Caco-2 (cell line): ENCODE results near the gene ZDHHC4. TPM values are rescaled to one million over a fixed set of nuclear protein-coding genes. Genes with fewer than 3 reads are reported as not detected.
A peak's percentile ranks its signal among the peaks of the same experiment; 100 is the strongest.

Experiments
- BruUV-seq: library from RNA; stranded (reverse); fragments of 400-500 nt; replicated peaks from 2 replicates; lab custom pipeline; 2021; lab: Mats Ljungman, UMichigan
- CTCF ChIA-PET: fragments of 300-600 bp; sonication (Branson Sonifier 250); formaldehyde crosslinking; loops from one replicate; lab custom pipeline; 2022; ENCODE audit warnings: antibody characterized with exemption; lab: Charles Lee
- POLR2A ChIA-PET: fragments of 300-600 bp; sonication (Branson Sonifier 250); formaldehyde crosslinking; loops from one replicate; lab custom pipeline; 2022; ENCODE audit warnings: antibody characterized with exemption; lab: Charles Lee
- DNase-seq, 2 experiments: peaks; one replicate each; pipeline versions ENCODE4 v3.0.0 to v3.0.0-alpha.2; 2020 to 2022
- H3K27me3 ChIP-seq: replicated peaks from 2 replicates; pipeline ENCODE4 v1.6.0; 2011; ENCODE audit warnings: low read length; ENCODE audit not compliant: control insufficient read depth, insufficient read depth
- H3K36me3 ChIP-seq: 2 replicates; pipeline ENCODE4 v1.5.1; 2011; ENCODE audit warnings: low read length; ENCODE audit not compliant: control insufficient read depth, insufficient read depth
- H3K4me1 ChIP-seq: fragments of 250-450 bp; sonication (Bioruptor Pico); 2 replicates; pipeline ENCODE4 v1.5.1; 2020; ENCODE audit warnings: mild to moderate bottlenecking
- H3K4me3 ChIP-seq: 2 replicates; pipeline ENCODE4 v1.5.1; 2011; ENCODE audit warnings: low read depth, mild to moderate bottlenecking, control low read depth, low read length
- H3K9me3 ChIP-seq: fragments of 250-450 bp; sonication (Bioruptor Pico); 2 replicates; pipeline ENCODE4 v1.5.1; 2020; ENCODE audit warnings: mild to moderate bottlenecking, moderate library complexity
- H3K27ac Mint-ChIP-seq: one replicate; pipeline ENCODE4 v1.8.0; 2022; ENCODE audit warnings: mixed read lengths; ENCODE audit not compliant: unreplicated experiment
- H3K27me3 Mint-ChIP-seq: one replicate; pipeline ENCODE4 v1.8.0; 2022; ENCODE audit warnings: mixed read lengths; ENCODE audit not compliant: insufficient read depth, unreplicated experiment
- H3K36me3 Mint-ChIP-seq: one replicate; pipeline ENCODE4 v1.8.0; 2022; ENCODE audit warnings: mild to moderate bottlenecking, mixed read lengths; ENCODE audit not compliant: insufficient read depth, unreplicated experiment
- H3K4me1 Mint-ChIP-seq: one replicate; pipeline ENCODE4 v1.8.0; 2022; ENCODE audit warnings: low read depth, mixed read lengths; ENCODE audit not compliant: unreplicated experiment
- H3K4me3 Mint-ChIP-seq: one replicate; pipeline ENCODE4 v1.8.0; 2022; ENCODE audit warnings: mild to moderate bottlenecking, moderate library complexity, mixed read lengths; ENCODE audit not compliant: unreplicated experiment
- H3K9me3 Mint-ChIP-seq: one replicate; pipeline ENCODE4 v1.8.0; 2022; ENCODE audit warnings: mixed read lengths; ENCODE audit not compliant: unreplicated experiment
- CTCF ChIP-seq, 2 experiments: fragments of 200-600 bp in 1 of 2; IDR thresholded peaks; 1 replicate in 1 of 2; 2 replicates in 1 of 2; pipeline versions ENCODE4 v1.5.1 to v1.8.0; 2011 to 2022; ENCODE audit warnings: antibody characterized with exemption in 1 of 2, control low read depth in 1 of 2, inconsistent platforms in 1 of 2, low read depth in 1 of 2, low read length in 1 of 2, mild to moderate bottlenecking in 1 of 2, moderate library complexity in 1 of 2; ENCODE audit not compliant: insufficient read depth in 1 of 2, severe bottlenecking in 1 of 2, unreplicated experiment in 1 of 2
- intact Hi-C: fragments of 100-400 bp; cut with micrococcal nuclease; formaldehyde crosslinking; loops from one replicate; pipeline ENCODE4 v1.10.0; 2022; ENCODE audit not compliant: unreplicated experiment
- total RNA-seq: library from RNA; stranded (reverse); gene quantifications from 2 replicates; pipeline ENCODE4 v1.2.3, GENCODE V29; 2022

ZDHHC4 gene
- total RNA-seq, 1 experiment from 2014 or later, result 78.9 TPM

DNA sequence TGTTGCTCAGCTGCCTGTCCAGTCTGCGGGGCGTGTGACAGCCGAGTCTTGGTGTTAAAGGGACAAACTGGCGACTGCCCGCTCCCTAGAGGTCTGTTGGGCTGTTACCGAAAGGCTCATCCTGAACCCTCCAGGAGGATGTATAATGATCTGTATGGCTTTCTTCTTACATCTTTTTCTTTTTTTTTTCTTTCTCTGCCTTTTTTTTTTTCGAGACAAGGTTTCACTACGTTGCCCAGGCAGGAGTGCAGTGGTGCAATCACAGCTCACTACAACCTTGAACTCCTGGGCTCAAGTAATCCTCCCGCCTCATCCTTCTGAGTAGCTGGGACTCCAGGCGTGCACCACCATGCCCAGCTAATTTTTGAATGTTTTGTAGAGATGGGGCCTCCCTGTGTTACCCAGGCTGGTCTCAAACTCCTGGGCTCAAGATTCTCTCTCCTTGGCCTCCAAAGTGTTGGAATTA, 13.4 kb downstream of the ZDHHC4 start:
- H3K4me3 ChIP-seq, result peak overlapping the region; percentile 99
- BruUV-seq, result no TSS peak
- peak overlapping the region; percentile 7 for H3K27ac Mint-ChIP-seq
- no peaks in the 10 kb centered on the region for H3K27me3 Mint-ChIP-seq
- H3K36me3 Mint-ChIP-seq, result peaks cover 73% of the 10 kb centered on the region
- H3K4me1 ChIP-seq, result peaks cover 4% of the 10 kb centered on the region; the same call in 1 of the 2 replicates
- no peaks in the 10 kb centered on the region; the same call in none of the 2 replicates for H3K36me3 ChIP-seq
- H3K4me3 Mint-ChIP-seq, result peak overlapping the region; percentile 77
- no peak for DNase-seq
- no peak for TF ChIP-seq CTCF (IDR thresholded peaks at IDR 0.05; ENCODE audit: insufficient read depth in 1 of 2, low read depth in 1 of 2, low read length in 1 of 2, severe bottlenecking in 1 of 2, unreplicated experiment in 1 of 2)
- H3K9me3 Mint-ChIP-seq, result no peaks in the 10 kb centered on the region
- no peaks in the 10 kb centered on the region for H3K4me1 Mint-ChIP-seq
- no peaks in the 10 kb centered on the region for H3K9me3 ChIP-seq
- ChIA-PET CTCF (interaction anchor here (0.6 to 2.9 kb wide), 5 partner anchors 24 to 300 kb away, joined by 3 to 18 read pairs (median 3); no protein-coding TSS in a partner anchor), POLR2A (interaction anchor here (1.2 kb wide), 1 partner anchor 13 kb away, joined by 3 read pairs; no protein-coding TSS in a partner anchor)
- intact Hi-C loops, result no loop called here
- no peaks in the 10 kb centered on the region for H3K27me3 ChIP-seq

DNA sequence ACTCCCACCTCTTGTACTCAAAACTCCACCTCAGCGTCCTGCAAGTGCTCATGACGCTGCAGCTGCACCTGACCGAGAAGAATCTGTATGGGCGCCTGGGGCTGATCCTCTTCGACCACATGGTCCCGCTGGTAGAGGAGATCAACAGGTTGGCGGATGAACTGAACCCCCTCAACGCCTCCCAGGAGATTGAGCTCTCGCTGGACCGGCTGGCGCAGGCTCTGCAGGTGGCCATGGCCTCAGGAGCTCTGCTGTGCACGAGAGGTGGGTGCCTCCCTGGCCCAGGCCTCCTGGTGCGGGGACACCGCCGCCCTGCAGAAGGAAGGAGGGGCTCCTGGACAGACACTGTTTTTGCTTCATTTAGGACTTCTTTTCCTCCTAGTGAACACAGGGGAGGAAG, 22.8 kb downstream of the ZDHHC4 start:
- DNase-seq, result no peak
- H3K4me1 ChIP-seq, result no peaks in the 10 kb centered on the region
- TF ChIP-seq CTCF (IDR thresholded peaks at IDR 0.05; ENCODE audit: insufficient read depth in 1 of 2, low read depth in 1 of 2, low read length in 1 of 2, severe bottlenecking in 1 of 2, unreplicated experiment in 1 of 2), result no peak
- no peak overlapping the region for H3K4me3 ChIP-seq
- no TSS peak for BruUV-seq
- no peaks in the 10 kb centered on the region for H3K9me3 Mint-ChIP-seq
- intact Hi-C loops, result no loop called here
- peaks cover 3% of the 10 kb centered on the region; the same call in 1 of the 2 replicates for H3K36me3 ChIP-seq
- no peak overlapping the region for H3K4me3 Mint-ChIP-seq
- no peaks in the 10 kb centered on the region for H3K4me1 Mint-ChIP-seq
- CTCF ChIA-PET, result no interaction called here
- H3K27me3 Mint-ChIP-seq, result no peaks in the 10 kb centered on the region
- no peaks in the 10 kb centered on the region for H3K9me3 ChIP-seq
- peaks cover 72% of the 10 kb centered on the region for H3K36me3 Mint-ChIP-seq
- POLR2A ChIA-PET, result no interaction called here
- no peaks in the 10 kb centered on the region for H3K27me3 ChIP-seq
- no peak overlapping the region for H3K27ac Mint-ChIP-seq

- H3K9me3 ChIP-seq, result no peaks in the 10 kb centered on the region
- H3K27me3 Mint-ChIP-seq, result no peaks in the 10 kb centered on the region
- H3K27me3 ChIP-seq, result no peaks in the 10 kb centered on the region
- no peaks in the 10 kb centered on the region for H3K9me3 Mint-ChIP-seq
- no peak for TF ChIP-seq CTCF (IDR thresholded peaks at IDR 0.05; ENCODE audit: insufficient read depth in 1 of 2, low read depth in 1 of 2, low read length in 1 of 2, severe bottlenecking in 1 of 2, unreplicated experiment in 1 of 2)
- H3K4me3 Mint-ChIP-seq, result no peak overlapping the region
- ChIA-PET CTCF (no interaction called here), POLR2A (no interaction called here)
- BruUV-seq, result no TSS peak
- no peaks in the 10 kb centered on the region for H3K4me1 Mint-ChIP-seq
- no peak overlapping the region for H3K4me3 ChIP-seq
- no peak overlapping the region for H3K27ac Mint-ChIP-seq
- H3K36me3 Mint-ChIP-seq, result peaks cover 46% of the 10 kb centered on the region
- peaks cover 3% of the 10 kb centered on the region; the same call in 1 of the 2 replicates for H3K36me3 ChIP-seq
- DNase-seq, result no peak
- intact Hi-C loops, result no loop called here
- H3K4me1 ChIP-seq, result no peaks in the 10 kb centered on the region
These were observed 27.2 kb downstream of the ZDHHC4 start for GRCh38 chr7:6604458-6604857.
